GM23338 (cell line): ENCODE data around the gene SHB. TPM values are rescaled to one million over a fixed set of nuclear protein-coding genes. Genes with fewer than 3 reads are reported as not detected.

Source experiments
- ATAC-seq: fragments of 200-7000 bp; cut with Tn5 transposase; 3 replicates; pipeline ENCODE4 v1.9.1; 2020
- DNase-seq: peaks from one replicate; pipeline ENCODE4 v3.0.0-alpha.2; 2015; ENCODE audit warnings: low spot score
- H2AFZ ChIP-seq: fragments of 200-600 bp; sonication (generic); 2 replicates; pipeline ENCODE4 v1.8.0; 2016; ENCODE audit warnings: antibody characterized with exemption, mild to moderate bottlenecking, moderate library complexity
- H3F3A ChIP-seq: fragments of 200-600 bp; sonication (generic); replicated peaks from 2 replicates; pipeline ENCODE4 v1.8.0; 2017; ENCODE audit warnings: antibody characterized with exemption, mixed run types, low read depth
- H3K27ac ChIP-seq: fragments of 200-600 bp; sonication (generic); 2 replicates; pipeline ENCODE4 v1.6.1; 2016; ENCODE audit warnings: low read depth
- H3K27me3 ChIP-seq: fragments of 200-600 bp; sonication (generic); 2 replicates; pipeline ENCODE4 v1.8.0; 2016; ENCODE audit warnings: mild to moderate bottlenecking, mixed run types, moderate library complexity; ENCODE audit not compliant: insufficient read depth
- H3K36me3 ChIP-seq: fragments of 200-600 bp; sonication (generic); 2 replicates; pipeline ENCODE4 v1.8.0; 2016; ENCODE audit warnings: mild to moderate bottlenecking; ENCODE audit not compliant: insufficient read depth
- H3K4me1 ChIP-seq: fragments of 200-600 bp; sonication (generic); 2 replicates; pipeline ENCODE4 v1.8.0; 2016; ENCODE audit warnings: mild to moderate bottlenecking, moderate library complexity; ENCODE audit not compliant: insufficient read depth
- H3K4me2 ChIP-seq: fragments of 200-600 bp; sonication (generic); 2 replicates; pipeline ENCODE4 v1.7.1; 2017; ENCODE audit warnings: mixed run types
- H3K4me3 ChIP-seq: fragments of 200-600 bp; sonication (generic); 2 replicates; pipeline ENCODE4 v1.6.1; 2016; ENCODE audit warnings: mixed run types
- H3K79me2 ChIP-seq: fragments of 200-600 bp; sonication (generic); replicated peaks from 2 replicates; pipeline ENCODE4 v1.8.0; 2017; ENCODE audit warnings: mild to moderate bottlenecking; ENCODE audit not compliant: insufficient read depth
- H3K9me2 ChIP-seq: fragments of 200-600 bp; sonication (generic); 2 replicates; pipeline ENCODE4 v1.8.0; 2017; ENCODE audit not compliant: insufficient read depth
- H4K20me1 ChIP-seq: fragments of 200-600 bp; sonication (generic); replicated peaks from 2 replicates; pipeline ENCODE4 v1.8.0; 2017; ENCODE audit warnings: mild to moderate bottlenecking; ENCODE audit not compliant: insufficient read depth
- H3K27ac Mint-ChIP-seq: 2 replicates; pipeline ENCODE4 v1.8.0; 2020; ENCODE audit warnings: inconsistent platforms, mild to moderate bottlenecking, moderate library complexity, mixed read lengths
- H3K27me3 Mint-ChIP-seq: 3 replicates; pipeline ENCODE4 v1.8.0; 2022; ENCODE audit warnings: low read depth, mild to moderate bottlenecking, moderate library complexity, mixed read lengths, inconsistent platforms; ENCODE audit not compliant: insufficient read depth, poor library complexity
- H3K36me3 Mint-ChIP-seq: 3 replicates; pipeline ENCODE4 v1.8.0; 2021; ENCODE audit warnings: low read depth, mild to moderate bottlenecking, inconsistent platforms, moderate library complexity, mixed read lengths
- H3K4me1 Mint-ChIP-seq: 3 replicates; pipeline ENCODE4 v1.8.0; 2020; ENCODE audit warnings: mild to moderate bottlenecking, inconsistent platforms, mixed read lengths
- H3K4me3 Mint-ChIP-seq: 3 replicates; pipeline ENCODE4 v1.8.0; 2021; ENCODE audit warnings: moderate library complexity, mild to moderate bottlenecking, inconsistent platforms, mixed read lengths
- H3K9me3 Mint-ChIP-seq: 3 replicates; pipeline ENCODE4 v1.8.0; 2020; ENCODE audit warnings: moderate library complexity, mild to moderate bottlenecking, inconsistent platforms, mixed read lengths
- CREB1 ChIP-seq: fragments of 250-450 bp; sonication (Bioruptor Pico); IDR thresholded peaks from 2 replicates; pipeline ENCODE4 v1.5.0; 2020; ENCODE audit warnings: low read depth, mild to moderate bottlenecking, moderate library complexity
- ETS1 ChIP-seq: IDR thresholded peaks from 2 replicates; pipeline ENCODE4 v1.6.1; 2016; ENCODE audit warnings: antibody characterized with exemption
- EZH2 ChIP-seq: fragments of 200-600 bp; sonication (generic); IDR thresholded peaks from one replicate; pipeline ENCODE4 v1.8.0; 2017; ENCODE audit warnings: antibody characterized with exemption, mild to moderate bottlenecking, low read depth; ENCODE audit not compliant: unreplicated experiment
- POLR2AphosphoS5 ChIP-seq: IDR thresholded peaks from 2 replicates; pipeline ENCODE4 v1.6.1; 2016; ENCODE audit warnings: antibody characterized with exemption, low read depth
- REST ChIP-seq: IDR thresholded peaks from one replicate; pipeline ENCODE4 v1.6.1; 2018; ENCODE audit warnings: antibody characterized with exemption; ENCODE audit not compliant: unreplicated experiment
- ZNF114 ChIP-seq: fragments of 250-450 bp; sonication (Bioruptor Pico); IDR thresholded peaks from 2 replicates; pipeline ENCODE4 v1.5.0; 2020; ENCODE audit warnings: mild to moderate bottlenecking, moderate library complexity
- polyA plus RNA-seq: library from polyadenylated mRNA; unstranded; fragments of >200 nt; fragmentation: Nextera tagmentation; extraction: Ambion mirVana; gene quantifications from 2 replicates; pipeline ENCODE4 v1.2.1, GENCODE V29; 2016
- total RNA-seq: library from RNA; depleted of rRNA; stranded (reverse); fragments of >200 nt; shearing (Covaris generic); gene quantifications from 2 replicates; pipeline ENCODE4 v1.2.3, GENCODE V29; 2014
- TF ChIP-seq, protein P1 (sequence below), 2 experiments: fragments of 200-600 bp in 1 of 2; sonication (generic) in 1 of 2; conservative IDR thresholded peaks; 2 replicates each; pipeline versions ENCODE4 v1.5.1 to v1.6.1; 2016 to 2017; ENCODE audit warnings: antibody characterized with exemption in 2 of 2, low read depth in 2 of 2, mild to moderate bottlenecking in 2 of 2, moderate library complexity in 1 of 2
- TF ChIP-seq, protein P2 (sequence below): fragments of 250-450 bp; sonication (Bioruptor Pico); IDR thresholded peaks from 2 replicates; pipeline ENCODE4 v1.5.0; 2020; ENCODE audit warnings: mild to moderate bottlenecking, moderate library complexity

Gene SHB
- total and polyA plus RNA-seq, 2 experiments from 2014 or later, result 1.5 to 14.0 TPM

- TF ChIP-seq REST (no peak), POLR2AphosphoS5 (no peak)
- TF ChIP-seq, protein P1, sequence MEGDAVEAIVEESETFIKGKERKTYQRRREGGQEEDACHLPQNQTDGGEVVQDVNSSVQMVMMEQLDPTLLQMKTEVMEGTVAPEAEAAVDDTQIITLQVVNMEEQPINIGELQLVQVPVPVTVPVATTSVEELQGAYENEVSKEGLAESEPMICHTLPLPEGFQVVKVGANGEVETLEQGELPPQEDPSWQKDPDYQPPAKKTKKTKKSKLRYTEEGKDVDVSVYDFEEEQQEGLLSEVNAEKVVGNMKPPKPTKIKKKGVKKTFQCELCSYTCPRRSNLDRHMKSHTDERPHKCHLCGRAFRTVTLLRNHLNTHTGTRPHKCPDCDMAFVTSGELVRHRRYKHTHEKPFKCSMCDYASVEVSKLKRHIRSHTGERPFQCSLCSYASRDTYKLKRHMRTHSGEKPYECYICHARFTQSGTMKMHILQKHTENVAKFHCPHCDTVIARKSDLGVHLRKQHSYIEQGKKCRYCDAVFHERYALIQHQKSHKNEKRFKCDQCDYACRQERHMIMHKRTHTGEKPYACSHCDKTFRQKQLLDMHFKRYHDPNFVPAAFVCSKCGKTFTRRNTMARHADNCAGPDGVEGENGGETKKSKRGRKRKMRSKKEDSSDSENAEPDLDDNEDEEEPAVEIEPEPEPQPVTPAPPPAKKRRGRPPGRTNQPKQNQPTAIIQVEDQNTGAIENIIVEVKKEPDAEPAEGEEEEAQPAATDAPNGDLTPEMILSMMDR (conservative IDR thresholded peaks at IDR 0.05; ENCODE audit: low read depth in 2 of 2), result no peak
Observed at GRCh38 chr9:38042626-38043357, 26.2 kb downstream of the SHB start (continued).

DNA sequence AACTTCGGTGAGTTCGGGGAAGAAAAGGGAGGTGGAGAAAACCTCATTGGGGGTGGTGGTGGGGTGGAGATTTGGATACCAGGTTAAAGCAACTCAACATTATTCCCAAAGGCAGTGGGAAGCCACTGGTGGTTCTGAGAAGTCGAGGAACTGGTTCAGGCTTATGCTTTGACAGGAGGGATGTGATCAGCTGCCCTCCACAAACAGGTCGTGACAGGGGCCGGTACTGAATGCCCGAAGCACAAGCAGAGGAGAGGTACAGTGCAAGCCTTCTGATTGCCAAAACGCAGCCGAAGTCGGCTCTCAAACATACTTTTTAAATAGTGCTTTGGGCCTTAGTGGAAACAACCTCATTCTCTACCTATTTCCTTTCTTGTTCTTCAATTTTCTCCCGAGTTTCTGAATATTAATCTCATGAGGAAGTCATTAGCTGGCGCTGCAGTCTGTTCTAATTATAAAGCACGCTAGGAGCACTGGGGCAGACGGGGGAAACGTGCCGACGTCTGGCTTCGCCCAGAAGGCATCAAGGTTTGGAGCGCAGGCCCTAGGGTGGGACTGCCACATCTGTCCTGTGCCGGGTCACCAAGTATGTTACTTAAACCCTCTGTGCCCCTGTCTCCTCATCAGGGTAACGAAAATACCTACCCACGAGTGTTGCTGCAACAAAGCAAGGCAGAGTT lies 27.3 kb downstream of the SHB start:
- Histone ChIP-seq H3K4me2 (no peak overlapping the region), H3K4me3 (no peak overlapping the region), H3K36me3 (no peaks in the 10 kb centered on the region), H3F3A (no peaks in the 10 kb centered on the region), H4K20me1 (no peaks in the 10 kb centered on the region), H3K4me1 (peaks cover 11% of the 10 kb centered on the region), H3K27ac (no peak overlapping the region), H3K79me2 (peaks cover 21% of the 10 kb centered on the region; the same call in 1 of the 2 replicates), H2AFZ (no peak overlapping the region), H3K9me2 (no peaks in the 10 kb centered on the region), H3K27me3 (no peaks in the 10 kb centered on the region)
- H3K9me3 Mint-ChIP-seq, result no peaks in the 10 kb centered on the region
- H3K4me1 Mint-ChIP-seq, result peaks cover 57% of the 10 kb centered on the region
- H3K27me3 Mint-ChIP-seq, result peaks cover 7% of the 10 kb centered on the region
- DNase-seq (no peak), ATAC-seq (no peak)
- no peak overlapping the region for H3K27ac Mint-ChIP-seq
- no peaks in the 10 kb centered on the region for H3K36me3 Mint-ChIP-seq
- no peak overlapping the region for H3K4me3 Mint-ChIP-seq
- no peak for TF ChIP-seq ZNF114
- no peak for TF ChIP-seq EZH2
- no peak for TF ChIP-seq CREB1 (CRISPR knock-in tag)
- TF ChIP-seq, protein P2, sequence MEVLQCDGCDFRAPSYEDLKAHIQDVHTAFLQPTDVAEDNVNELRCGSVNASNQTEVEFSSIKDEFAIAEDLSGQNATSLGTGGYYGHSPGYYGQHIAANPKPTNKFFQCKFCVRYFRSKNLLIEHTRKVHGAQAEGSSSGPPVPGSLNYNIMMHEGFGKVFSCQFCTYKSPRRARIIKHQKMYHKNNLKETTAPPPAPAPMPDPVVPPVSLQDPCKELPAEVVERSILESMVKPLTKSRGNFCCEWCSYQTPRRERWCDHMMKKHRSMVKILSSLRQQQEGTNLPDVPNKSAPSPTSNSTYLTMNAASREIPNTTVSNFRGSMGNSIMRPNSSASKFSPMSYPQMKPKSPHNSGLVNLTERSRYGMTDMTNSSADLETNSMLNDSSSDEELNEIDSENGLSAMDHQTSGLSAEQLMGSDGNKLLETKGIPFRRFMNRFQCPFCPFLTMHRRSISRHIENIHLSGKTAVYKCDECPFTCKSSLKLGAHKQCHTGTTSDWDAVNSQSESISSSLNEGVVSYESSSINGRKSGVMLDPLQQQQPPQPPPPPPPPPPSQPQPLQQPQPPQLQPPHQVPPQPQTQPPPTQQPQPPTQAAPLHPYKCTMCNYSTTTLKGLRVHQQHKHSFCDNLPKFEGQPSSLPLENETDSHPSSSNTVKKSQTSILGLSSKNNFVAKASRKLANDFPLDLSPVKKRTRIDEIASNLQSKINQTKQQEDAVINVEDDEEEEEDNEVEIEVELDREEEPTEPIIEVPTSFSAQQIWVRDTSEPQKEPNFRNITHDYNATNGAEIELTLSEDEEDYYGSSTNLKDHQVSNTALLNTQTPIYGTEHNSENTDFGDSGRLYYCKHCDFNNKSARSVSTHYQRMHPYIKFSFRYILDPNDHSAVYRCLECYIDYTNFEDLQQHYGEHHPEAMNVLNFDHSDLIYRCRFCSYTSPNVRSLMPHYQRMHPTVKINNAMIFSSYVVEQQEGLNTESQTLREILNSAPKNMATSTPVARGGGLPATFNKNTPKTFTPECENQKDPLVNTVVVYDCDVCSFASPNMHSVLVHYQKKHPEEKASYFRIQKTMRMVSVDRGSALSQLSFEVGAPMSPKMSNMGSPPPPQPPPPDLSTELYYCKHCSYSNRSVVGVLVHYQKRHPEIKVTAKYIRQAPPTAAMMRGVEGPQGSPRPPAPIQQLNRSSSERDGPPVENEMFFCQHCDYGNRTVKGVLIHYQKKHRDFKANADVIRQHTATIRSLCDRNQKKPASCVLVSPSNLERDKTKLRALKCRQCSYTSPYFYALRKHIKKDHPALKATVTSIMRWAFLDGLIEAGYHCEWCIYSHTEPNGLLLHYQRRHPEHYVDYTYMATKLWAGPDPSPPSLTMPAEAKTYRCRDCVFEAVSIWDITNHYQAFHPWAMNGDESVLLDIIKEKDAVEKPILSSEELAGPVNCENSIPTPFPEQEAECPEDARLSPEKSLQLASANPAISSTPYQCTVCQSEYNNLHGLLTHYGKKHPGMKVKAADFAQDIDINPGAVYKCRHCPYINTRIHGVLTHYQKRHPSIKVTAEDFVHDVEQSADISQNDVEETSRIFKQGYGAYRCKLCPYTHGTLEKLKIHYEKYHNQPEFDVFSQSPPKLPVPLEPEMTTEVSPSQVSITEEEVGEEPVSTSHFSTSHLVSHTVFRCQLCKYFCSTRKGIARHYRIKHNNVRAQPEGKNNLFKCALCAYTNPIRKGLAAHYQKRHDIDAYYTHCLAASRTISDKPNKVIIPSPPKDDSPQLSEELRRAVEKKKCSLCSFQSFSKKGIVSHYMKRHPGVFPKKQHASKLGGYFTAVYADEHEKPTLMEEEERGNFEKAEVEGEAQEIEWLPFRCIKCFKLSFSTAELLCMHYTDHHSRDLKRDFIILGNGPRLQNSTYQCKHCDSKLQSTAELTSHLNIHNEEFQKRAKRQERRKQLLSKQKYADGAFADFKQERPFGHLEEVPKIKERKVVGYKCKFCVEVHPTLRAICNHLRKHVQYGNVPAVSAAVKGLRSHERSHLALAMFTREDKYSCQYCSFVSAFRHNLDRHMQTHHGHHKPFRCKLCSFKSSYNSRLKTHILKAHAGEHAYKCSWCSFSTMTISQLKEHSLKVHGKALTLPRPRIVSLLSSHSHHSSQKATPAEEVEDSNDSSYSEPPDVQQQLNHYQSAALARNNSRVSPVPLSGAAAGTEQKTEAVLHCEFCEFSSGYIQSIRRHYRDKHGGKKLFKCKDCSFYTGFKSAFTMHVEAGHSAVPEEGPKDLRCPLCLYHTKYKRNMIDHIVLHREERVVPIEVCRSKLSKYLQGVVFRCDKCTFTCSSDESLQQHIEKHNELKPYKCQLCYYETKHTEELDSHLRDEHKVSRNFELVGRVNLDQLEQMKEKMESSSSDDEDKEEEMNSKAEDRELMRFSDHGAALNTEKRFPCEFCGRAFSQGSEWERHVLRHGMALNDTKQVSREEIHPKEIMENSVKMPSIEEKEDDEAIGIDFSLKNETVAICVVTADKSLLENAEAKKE, result no peak
- TF ChIP-seq ETS1, result no peak
- no peak for TF ChIP-seq POLR2AphosphoS5
